GM18511 (cell line): ENCODE results near the gene CERS3.
"Not testable (repeated sequence)": the region's sequence is repeated elsewhere in the genome, so short reads cannot be mapped to it uniquely, and the experiment has no call there.

Source experiments
- ATAC-seq: cut with Tn5 transposase; IDR thresholded peaks from one replicate; pipeline ENCODE4 v1.9.1; 2021; ENCODE audit warnings: mild to moderate bottlenecking, moderate library complexity; ENCODE audit not compliant: unreplicated experiment

The CERS3 gene

DNA sequence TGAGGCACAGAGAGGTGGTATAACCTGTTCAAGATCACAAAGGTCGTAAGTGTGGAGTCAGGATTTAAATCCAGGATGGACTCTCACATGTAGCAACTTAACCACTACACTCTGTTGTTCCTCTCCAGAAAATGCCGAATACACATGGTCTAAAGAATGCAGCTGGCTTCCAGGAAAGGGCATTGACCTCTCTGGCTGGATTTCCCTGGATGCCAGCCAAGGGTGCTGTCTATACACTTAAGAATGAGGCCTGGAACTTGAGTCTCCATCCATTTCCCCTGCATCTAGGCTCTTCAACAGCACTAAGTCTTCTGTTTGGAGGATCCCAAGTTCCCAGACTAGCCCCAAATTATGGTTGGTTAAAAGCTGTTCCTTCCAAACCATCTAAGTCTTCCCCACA is 60.5 kb downstream of the CERS3 start:
- no peak for ATAC-seq

DNA sequence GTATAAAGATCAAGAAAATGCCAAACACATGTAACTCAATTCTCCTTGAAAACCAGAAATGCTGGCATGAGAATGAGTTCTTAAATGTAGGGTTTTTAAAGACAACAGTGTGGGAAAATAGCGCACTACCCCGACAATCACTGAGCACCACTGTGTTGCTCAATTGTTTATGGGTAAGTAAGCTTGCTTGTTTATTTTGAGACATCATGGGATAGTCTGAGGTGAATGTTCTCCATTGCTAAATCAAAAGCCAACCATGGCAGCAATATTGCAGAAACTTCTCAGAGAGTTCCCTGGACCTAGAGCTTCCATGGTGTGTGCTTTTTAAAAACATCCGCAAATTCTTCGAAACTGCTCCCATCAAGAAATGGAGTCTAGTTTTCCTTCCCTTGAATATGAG is 62.7 kb downstream of the CERS3 start:
- ATAC-seq: no peak

DNA sequence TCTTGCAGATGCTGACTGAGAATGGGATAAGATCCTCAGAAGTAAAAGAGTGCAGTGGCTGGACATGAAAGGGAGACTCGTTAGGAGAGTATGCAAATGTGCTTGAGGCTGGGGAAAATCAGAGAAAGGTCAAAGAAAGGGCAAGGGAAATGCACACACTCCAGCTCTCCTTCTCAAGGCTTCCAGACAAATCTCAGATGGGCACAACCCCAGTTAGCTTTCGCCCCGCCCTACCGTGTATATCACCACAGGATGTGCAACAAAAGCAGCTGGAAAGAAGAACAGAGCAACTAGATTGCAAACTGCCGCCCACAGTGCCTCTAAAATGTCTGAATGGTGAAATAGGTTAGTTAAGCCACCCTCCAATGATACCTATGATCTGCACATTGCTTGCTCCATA is 63.9 kb downstream of the CERS3 start:
- ATAC-seq: no peak

DNA sequence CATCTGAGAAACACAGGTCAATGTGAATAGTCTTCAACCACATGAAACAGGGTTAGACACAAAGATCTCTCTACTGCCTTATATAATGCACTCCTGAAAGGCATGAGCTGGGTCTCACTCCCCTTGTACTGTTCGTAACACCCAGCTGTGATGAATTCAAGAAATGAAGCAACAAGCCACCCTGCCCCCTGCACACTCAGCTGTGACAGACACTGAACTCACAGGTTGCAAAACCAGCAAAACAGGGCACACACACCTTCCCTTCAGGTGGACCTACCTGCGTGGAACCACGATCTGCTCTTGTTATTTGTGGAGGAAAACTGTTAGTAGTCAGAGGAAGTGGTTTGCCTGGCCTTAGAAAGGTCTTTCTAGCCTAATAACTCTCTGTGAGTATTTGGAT is 64.5 kb downstream of the CERS3 start:
- no peak for ATAC-seq

DNA sequence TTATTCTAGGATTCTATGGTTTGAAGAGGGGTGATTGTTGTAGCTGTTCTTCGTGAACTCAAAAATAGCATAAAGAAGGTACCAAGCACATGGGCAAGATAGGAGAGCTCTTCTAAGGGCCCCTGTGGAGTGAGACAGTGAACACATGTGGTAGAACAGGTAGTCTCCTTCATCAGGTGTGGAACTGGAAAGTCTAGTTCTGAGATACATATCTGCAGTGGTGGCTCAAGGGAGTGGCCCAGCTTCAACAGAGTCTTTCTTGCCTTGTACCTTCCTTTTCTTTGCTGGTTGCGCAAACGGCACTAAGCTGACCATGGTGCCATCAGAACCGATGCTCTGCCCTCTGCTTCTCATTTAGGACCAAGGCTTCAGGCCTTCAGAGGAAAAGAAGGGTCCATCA is 65.2 kb downstream of the CERS3 start:
- no peak for ATAC-seq

DNA sequence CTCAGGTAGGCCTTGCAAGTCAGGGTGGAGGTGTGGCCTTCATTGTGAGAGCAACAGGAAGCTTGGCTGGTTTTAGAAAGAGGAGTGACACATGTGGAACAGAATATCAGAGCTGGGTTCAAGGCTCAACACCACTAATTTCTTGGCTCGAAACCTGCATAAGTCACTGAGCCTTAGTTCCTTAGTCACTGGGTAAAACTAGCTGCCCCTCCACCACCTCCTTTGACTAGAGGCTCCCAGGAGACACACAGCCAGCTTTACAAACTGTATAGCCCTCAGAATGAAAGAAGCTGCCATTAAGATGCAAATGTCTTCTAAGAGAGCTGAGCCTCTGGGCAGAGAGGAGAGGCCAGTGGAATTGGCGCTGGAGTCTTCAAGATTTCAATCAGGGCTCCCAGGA is 67.7 kb downstream of the CERS3 start:
- ATAC-seq: peak; percentile 68

DNA sequence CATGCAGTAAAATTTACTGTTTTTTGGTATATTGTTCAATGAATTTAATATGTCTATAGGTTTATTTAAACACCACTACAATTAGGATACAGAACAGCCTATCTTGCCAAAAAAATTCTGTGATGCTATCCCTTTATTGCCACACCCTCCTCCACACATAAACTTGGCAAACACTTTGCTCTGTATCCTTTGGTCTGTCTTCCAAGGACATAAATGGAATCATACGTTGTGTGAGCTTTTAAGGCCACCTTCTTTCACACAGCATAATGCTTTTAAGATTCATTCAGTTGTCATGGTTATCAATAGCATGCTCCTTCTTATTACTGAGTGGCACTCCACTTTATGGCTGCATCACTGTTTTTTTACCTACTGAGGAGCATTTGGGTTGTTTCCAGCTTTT is 71.5 kb downstream of the CERS3 start:
- ATAC-seq: no peak

DNA sequence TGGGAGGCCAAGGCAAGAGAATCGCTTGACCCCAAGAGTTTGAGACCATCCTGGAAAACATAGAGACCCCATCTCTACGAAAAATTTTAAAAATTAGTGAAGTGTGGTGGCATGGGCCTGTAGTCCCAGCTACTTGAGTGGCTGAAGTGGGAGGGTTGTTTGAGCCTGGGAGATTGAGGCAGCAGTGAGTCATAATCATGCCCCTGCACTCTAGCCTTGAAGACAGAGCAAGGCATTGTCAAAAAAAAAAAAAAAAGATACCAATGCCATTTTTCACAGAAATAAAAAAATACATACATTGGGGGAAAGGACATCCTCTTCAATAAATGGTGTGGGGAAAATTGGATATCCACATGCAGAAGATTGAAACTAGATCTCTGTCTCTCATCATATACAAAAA is 74.6 kb downstream of the CERS3 start:
- no peak for ATAC-seq

DNA sequence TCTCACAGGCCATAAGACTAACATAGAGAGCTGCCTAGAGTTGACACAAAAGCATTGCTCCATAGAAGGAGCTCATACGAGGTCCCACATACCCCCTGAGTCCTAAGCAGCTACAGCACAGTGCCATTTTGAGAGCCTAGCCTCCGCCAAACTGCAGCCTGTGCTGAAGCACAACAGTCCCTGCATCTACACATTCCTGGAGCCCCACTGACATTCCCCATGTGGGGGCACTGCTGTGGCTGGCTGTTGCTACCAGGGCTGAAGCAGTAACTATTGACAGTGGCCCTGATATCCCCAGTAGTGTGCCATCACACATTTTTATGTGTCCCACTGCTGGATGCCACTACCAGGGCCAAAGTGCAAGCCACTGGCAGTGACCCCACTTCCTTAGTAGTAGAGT is 80.3 kb downstream of the CERS3 start:
- ATAC-seq: no peak

DNA sequence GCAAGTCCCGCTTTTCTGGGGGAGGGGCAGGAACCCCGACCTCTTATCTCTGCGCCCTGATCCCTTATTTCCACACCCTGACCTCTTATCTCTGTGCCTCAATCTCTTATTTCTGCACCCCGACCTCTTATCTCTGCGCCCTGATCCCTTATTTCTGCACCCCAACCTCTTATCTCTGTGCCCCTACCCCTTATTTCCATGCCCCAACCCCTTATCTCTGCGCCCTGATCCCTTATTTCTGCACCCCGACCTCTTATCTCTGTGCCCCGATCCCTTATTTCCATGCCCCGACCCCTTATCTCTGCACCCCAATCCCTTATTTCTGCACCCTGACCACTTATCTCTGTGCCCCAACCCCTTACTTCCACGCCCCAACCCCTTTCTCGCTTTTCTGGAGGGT is 87.7 kb downstream of the CERS3 start:
- ATAC-seq: not testable (repeated sequence)

DNA sequence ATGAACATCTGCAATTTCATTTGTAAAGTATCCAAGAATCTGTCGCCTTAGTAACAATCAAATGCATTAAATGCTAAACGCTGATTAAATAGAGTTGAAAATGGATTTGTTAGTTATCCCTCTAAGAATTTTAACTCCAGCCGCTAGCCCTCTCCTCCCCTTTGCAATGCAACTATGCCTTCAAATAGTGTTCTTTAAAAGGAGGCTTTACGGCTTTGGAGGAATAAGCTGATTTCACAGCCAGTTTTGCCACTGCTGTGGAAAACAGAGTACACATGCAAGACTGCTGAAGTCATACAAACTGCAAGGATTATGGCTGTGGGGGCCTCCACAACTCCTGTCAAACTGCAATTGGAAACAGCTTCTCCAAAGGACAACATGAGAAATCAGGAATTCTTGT is 89.2 kb downstream of the CERS3 start:
- no peak for ATAC-seq

DNA sequence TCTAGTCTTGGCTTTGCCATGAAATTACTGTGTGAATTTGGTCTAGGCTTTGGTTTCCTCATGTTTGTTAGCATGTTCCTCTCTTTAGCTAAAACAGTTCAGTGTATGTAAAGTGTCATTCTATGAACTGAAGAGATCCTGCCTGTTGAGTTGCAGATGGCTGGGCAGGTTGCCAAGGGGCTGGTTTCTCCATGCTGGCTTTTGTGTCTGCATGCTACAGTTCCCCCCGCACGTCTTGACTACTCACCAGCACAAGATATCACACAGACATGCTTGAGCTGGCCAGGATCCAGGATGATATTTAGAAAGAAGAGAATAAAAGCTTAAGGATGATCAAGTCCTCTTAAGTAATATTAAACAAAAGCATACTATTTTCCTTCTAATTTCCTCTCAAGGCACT is 90.2 kb downstream of the CERS3 start:
- ATAC-seq: peak; percentile 89

DNA sequence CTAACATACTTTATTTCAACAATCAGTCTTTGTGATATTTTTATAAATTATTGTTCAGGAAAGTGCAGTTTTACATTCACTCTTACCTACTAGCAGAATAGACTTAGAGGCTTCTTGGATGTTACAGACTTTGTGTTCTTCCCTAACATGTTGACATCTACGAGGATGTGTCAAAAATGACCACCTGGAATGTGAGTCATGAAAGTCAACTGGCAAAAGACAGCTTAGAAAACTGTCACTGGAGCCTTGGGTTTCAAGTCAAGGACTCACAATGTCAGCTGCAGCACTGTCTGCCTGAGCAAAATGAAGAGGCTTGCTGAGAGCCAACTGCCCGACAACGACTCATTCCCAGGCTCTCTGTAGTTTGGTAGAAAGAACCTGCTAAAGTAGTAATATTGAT is 91.5 kb downstream of the CERS3 start:
- no peak for ATAC-seq

DNA sequence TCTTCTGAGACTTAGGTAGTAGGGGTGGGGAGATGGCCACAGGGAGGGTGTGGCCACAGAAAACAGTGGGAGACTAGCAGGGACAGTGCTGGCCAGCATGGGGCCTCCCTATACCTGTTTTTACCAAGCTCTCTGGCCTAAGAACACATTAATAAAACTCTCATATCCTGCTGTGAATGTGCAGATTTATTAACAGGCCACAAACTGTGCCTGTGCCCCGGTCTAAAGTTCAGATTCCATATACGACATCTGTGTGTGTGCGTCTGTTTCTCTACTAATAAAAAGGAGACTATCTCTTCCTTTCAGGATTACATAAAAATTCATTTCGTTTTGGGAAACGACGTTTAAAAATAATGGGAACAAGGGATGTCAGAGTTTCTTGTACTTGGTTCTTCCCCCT is 94.2 kb downstream of the CERS3 start:
- ATAC-seq: no peak

DNA sequence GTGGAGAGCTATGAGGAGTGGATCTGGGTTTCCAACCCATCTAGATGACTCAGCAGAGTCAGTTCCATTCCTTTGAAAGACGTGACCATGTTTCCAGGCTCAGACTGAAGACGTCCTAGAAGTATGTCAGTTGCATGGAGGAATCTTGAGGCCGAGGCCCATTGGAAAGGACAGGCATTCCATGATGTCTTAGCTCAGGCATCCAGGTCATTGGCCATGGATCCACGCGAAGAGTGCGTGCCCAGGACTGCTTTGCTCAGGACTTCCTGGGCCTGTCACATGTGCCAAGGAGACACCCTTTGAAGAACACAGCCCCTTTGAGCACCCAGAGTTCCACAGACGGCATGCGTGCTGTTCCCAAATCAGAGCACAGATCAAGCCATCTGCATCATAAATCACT is 94.7 kb downstream of the CERS3 start:
- ATAC-seq: no peak

DNA sequence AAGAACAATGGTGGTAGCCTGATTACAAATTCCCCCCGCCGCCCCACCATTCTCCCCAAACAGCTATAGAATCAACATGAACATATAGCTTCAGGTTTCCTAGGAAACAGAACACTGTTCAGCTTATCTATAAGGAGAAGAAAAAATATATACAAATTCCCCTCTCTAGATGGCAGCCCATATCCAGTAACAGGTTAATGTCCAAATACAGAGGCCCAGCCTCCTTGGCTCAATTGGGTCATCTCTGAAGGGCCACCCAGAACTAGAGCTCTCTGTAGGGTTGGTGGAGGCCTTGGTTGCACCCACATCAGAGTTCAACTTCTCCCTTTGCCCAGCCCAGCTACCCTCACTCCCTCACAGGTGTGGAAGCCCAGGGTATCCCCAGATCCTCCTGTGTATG is 95.4 kb downstream of the CERS3 start:
- ATAC-seq: no peak

DNA sequence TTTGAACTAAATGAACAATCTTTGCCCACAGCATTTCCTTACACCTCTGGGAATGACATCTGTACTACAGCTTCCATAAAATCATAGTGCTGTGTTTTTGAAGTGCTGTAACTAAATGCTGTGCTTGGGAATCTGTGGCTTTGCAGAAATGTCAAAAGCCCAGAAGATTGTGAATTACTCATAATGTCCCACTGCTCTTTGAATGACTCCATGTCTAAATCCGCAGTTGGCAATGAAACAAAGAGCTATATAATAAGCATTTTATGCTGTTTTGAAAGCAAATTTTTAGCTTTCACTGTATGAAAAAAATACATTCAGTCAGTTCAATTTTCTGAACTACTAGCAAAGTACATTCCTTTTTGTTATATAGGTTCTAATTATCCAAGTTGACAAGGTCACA is 98.3 kb downstream of the CERS3 start:
- ATAC-seq: no peak

DNA sequence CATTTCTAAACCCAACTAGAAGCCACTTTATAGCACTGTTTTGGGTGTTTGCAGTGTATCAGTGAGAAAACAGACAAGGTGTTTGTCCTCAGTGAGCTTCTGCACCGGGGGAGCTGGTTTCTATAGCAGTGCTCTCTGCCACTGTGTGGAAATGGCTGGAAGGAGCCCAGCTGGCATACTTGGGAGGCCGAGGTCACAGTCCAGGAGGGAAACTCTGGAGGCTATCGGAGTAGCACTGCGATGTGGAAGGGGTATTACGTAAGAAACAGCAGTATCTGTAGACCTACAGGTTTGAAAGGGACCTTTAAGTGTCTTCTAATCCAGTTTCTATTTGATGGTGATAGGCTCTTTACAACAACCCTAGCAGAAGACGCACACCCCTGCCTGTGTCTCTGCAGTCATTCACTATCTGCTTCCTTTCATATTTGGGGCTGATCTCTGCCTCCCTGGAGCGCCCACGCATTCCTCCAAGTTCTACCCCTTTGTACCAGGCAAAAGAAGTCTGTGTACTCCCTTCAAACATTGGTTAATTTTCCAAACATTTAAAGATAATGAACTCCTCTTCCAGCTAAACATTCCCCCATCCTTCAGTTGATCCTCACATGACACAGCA is 99.5 kb downstream of the CERS3 start:
- no peak for ATAC-seq

DNA sequence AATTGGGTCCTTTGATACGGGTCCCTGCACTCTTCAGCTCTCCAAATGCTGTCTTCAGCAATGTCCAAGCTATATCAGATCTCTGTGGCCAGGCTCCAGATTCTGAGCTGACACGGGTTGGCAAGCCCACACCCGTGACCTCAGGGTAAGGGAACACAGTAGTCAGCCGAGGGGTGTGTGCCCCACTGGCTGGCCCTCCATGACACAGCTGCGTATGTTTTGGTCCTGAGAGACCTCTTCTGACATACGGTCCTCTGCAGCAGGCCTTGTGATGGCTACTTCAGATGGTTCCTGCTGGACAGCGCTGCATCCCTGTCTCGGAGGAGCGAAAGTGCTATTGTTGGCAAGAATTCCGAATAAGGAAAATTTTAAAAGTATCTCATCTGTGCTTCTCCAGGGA is 101.8 kb downstream of the CERS3 start:
- ATAC-seq: no peak

DNA sequence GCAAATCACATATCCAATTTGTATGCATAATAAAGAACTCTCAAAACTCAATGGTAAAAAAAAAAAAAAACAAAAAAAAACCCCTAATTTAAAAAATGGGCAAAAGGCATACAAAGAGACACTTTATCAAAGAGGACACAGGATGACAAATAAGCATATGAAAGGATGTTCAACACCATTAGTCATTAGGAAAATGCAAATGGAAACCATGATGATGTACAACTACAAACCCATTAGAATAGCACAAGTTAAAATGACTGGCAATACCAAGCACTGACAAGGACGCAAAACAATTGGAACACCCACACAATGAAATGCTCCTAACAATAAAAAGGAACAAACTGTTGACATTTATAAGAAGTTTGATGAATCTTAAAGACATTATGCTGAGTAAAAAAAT is 123.6 kb downstream of the CERS3 start:
- no peak for ATAC-seq

DNA sequence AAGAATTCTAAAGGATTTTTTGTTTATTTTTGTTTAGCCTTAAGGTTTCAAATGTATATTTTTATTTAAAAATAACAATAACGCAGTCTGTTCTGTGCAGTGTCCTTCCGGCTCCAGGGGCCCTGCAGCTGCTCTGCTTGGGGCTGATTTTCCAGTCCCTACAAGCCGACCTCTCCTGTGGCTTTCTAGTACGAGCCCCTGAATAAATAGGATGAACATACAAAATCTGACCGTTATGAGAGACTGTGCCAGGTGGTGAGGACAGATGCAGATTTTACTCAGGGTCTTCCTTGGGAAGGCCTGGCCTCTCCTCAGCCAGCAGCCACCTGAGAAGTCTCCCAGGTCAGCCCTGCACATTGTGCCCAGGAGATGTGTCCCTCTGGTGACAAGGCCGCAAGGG is 127.8 kb downstream of the CERS3 start:
- no peak for ATAC-seq

DNA sequence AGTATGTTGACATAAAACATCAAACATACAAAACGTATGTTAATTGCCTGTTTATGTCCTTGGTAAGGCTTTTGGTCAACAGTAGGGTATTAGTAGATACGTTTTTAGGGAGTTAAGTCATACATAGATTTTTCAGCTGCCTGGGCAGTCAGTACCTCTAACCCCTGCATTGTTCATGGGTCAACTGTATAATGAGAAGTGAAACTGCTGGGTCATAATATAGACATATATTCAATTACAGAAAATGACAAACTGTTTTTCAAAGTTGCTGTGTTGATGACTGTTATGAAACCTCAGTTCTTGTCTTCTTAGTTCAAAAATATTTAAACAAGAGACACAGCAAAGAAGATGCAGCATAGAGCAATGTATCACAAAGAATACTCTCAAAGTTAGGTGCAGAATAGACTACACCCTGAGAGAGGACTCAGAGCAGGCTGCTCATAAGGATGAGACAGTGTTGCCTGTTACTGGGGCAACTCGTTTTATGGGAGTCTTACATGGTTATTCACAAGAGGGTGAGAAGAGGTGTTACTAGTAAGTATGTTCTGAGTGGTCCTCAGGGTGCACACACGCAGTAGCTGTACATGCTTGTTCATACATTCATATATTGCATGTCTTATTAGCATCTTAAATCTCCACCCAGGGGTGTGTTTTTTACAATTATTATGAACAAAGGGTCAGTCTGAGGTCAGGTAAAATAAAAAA is 133.9 kb downstream of the CERS3 start:
- ATAC-seq: no peak

DNA sequence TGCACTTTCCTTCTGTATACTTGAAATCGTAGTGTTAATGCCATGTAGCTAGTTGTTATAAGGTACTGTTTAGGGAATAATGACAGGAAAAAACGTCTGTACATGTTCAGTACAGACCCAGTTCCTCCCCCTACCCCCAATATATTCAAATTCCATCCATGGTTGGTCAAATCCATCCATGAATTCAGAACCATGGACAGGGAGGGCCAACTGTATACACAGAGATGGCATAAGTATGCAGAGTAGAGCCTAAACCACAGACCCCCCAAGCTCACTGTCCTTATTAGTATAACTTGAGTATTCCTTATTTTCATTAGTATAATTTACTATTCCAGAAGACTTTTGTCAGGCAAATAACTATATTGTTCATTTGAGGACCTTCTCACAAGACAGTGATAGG is 135.7 kb downstream of the CERS3 start:
- no peak for ATAC-seq
